GM18526 (cell line): ENCODE results near the gene HIVEP3.

Experiments
- POLR2A ChIP-seq: IDR thresholded peaks from 3 replicates; pipeline ENCODE4 v1.6.1; 2011; ENCODE audit not compliant: insufficient read length; ENCODE audit errors: extremely low read depth

The HIVEP3 gene

DNA sequence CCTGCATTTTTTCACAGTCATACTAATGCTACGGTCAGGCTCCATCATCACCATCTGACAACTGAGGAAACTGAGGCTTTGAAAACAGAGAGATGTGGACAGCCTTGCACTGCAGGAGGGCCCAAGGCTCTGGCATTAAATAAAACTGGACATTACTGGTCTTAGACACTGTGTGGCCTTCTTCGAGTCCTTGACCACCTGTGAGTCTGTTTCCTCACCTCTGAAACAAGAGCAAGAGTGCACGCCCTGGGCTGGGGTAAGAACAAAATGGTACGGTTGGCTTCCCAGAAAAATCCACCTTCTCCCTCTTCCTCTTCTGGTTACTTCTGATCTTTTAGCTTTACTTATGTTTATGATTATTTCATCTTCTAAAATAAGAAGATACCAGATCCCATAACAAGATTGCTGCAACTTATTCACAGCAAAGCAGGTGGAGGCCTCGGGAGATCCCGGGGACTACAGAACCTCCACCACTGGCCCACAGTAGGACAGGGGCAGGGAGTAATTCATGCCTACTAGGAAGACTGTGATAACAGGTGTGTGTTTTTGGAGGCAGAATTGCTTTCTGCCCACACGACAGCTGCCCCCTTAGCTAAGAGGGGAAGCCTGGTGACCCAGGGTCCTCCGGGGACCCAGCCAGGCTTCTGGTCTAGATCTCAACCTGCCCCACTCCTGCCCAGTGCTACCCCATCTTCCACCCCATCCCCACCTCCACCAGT lies 277.8 kb downstream of the HIVEP3 start:
- TF ChIP-seq POLR2A: no peak

- TF ChIP-seq POLR2A: no peak
Observed at GRCh38 chr1:41640141-41640751, 278.5 kb downstream of the HIVEP3 start.

GRCh38 chr1:41639332-41639936 lies 279.3 kb downstream of the HIVEP3 start:
- no peak for TF ChIP-seq POLR2A

DNA sequence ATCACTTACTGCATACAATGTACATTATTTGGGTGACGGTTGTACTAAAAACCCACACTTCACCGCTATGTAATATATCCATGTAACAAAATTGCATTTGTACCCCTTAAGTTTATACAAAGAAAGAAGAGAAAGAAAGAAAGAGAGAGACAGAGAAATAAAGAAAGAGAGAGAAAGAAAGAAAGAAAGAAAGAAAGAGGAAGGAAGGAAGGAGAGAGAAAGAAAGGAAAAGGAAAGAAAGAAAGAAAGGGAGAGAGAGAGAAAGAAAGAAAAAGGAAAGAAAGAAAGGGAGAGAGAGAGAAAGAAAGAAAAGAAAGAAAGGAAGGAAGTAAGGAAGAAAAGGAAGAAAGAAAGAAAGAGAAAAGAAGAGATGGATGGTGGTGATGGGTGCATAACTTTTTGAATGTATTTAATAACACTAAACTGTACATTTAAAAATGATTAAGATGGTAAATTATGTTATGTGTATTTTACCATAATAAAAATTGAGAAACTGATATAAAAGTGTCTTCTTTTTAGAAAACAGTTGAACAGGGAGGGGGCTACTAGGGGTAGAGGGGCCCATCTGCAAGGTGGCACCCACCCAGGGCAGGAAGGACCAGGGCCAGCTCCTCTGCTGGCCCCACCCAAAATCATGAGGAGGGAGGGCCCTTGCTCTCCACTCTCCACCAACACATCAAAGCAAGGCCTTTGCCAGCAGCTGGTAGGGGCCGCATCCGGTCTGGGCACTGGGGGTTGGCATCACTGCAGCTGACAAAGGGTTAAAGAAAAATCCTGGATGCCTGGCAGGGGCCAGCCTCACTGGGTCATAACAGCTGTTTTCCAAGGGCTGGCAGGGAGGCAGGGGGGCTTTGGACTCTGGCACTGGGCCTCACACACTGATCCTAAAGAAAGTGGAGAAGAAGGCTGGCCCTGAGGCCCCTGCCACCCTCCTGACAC lies 280.4 kb downstream of the HIVEP3 start:
- no peak for TF ChIP-seq POLR2A

GRCh38 chr1:41637367-41637766 lies 281.4 kb downstream of the HIVEP3 start:
- TF ChIP-seq POLR2A: no peak

- TF ChIP-seq POLR2A: no peak
Observed at GRCh38 chr1:41633764-41634163, 285.0 kb downstream of the HIVEP3 start.

DNA sequence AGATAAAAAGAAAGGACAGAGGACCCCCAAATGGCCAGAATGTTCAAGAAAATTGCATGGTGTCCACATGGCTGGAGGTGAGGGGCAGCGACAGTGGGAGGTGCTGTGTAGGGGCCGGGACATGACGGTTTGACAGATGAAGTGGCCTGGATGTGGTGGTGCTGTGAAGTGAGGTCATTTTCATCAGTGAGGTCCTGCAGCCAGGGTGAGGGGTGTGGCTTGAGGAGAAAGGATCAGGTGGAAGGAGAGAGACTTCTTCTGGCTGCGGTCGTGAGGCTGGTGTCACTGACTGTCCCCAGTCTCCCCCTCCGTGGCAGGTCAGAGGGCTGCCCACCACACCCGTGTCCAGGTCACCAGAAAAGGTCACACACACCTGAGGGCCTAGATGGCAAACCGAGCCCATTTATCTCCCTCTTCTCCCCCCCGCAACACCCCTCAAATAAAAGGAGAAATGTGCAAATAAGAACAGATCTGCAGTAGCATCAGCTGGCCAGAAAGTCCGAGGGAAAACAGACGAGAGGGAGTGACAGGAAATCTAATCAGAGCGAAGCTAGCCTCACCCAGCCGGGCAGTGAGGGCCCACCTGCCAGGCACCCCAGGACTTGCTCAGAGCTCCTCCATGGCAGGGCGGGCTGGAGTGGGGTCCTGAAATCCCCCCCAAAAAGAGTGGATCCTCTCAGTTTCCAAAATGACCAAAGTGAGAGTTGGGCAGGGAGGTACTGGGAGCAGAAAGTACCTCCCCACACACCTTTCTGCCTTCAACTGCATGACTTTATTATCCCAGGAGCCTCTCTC lies 285.7 kb downstream of the HIVEP3 start:
- no peak for TF ChIP-seq POLR2A

DNA sequence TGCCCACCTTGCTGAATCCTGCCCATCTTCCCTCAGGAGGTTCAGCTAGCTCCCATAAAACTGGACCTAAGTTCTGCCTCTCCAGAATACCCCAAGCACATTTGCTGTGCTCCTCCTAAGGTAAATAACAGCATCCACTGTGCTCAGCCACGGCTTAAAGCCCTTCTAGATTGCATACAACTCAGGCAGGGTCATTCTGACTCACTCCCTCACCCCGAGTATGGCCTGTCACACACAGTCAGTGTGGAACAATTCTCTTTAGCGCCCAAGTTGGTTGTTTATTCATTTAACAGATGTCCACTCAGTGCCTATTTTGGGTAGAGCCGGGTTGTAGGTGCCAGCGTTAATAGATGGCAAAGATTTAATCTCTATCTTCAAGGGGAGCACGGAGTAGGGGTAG lies 286.8 kb downstream of the HIVEP3 start:
- TF ChIP-seq POLR2A: no peak

DNA sequence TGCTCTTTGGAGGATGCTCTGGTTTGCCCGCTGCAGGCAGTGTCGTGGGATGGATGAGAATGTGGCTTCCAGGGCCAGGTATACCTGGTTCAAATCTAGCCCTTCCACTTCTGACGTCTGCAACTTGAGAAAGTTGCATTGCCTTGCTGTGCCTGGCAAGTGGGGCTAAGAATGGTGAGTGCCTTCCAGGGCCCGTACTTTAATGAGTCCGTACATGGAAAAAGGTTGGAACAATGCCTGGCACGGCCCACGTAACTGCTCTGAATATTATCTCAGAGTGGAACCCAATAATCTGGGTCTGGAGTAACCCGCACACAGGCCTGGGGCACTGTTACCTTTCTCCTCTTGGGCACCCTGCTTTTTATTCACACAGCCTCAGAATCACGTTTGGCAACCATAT lies 287.6 kb downstream of the HIVEP3 start:
- no peak for TF ChIP-seq POLR2A

DNA sequence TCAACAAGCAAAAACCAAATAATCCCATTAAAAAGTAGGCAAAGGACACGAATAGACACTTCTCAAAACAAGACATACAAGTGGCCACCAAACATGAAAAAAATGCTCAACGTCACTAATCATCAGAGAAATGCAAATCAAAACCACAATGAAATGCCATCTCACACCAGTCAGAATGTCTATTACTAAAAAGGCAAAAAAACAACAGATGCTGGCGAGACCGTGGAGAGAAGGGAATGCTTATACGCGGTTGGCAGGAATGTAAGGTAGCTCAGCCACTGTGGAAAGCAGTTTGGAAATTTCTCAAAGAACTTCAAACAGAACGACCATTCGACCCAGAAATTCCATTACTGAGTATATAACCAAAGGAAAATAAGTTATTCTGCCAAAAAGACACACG lies 289.2 kb downstream of the HIVEP3 start:
- TF ChIP-seq POLR2A: no peak

DNA sequence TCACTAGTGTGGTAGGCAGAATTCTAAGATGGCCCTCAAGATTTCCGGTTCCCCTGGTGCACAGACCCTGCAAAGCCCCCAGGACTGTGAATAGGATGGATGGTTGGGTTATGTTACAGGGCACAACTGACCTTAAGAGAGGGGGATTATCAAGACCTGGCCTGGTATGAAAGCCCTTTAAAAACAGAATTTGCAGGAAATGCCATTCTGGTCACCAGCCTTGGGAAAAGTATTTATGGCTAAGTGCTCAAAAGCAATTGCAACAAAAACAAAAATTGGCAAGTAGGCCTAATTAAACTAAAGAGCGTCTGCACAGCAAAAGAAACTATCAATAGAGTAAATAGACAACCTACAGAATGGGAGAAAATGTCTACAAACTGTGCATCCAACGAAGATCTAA lies 289.6 kb downstream of the HIVEP3 start:
- no peak for TF ChIP-seq POLR2A

- TF ChIP-seq POLR2A: no peak
Observed at GRCh38 chr1:41627491-41628280, 291.0 kb downstream of the HIVEP3 start.

DNA sequence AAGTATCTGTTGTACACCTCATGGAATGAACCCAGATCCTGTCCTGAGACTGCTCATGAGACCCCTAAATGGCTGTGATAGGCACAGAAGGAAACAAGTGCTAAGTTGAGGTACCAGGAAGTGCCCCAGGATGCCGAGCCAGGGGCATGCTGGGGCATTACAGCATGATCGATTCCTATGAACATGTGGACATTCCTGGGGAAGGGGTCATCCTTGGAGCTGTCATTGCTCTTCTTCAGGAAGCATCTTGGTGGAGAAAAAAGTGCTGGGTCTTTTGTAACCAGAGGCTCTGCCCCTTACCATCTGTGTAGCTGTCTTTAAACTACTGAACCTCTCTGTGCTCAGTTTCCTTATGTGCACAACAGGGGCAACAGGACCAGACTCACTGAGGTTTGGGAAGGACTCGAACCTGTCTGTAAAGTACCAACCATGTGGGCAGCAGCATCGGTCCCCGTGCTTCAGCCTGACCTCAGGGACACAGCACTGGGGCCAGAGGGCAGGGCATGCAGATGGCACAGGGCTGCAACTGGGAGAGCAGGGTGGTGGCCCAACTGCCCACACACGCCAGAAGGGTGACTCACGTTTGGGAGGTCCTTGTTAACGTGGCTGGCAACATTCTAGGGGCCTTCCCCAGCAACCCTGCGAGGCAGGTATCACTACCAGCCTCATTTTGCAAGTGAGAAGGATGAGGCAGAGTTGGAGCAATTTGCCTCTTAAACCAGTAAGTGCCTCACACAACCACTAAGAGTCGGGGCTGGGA lies 291.9 kb downstream of the HIVEP3 start:
- no peak for TF ChIP-seq POLR2A
